ENCODE measurements around the gene RBL2.

RBL2 gene

DNA sequence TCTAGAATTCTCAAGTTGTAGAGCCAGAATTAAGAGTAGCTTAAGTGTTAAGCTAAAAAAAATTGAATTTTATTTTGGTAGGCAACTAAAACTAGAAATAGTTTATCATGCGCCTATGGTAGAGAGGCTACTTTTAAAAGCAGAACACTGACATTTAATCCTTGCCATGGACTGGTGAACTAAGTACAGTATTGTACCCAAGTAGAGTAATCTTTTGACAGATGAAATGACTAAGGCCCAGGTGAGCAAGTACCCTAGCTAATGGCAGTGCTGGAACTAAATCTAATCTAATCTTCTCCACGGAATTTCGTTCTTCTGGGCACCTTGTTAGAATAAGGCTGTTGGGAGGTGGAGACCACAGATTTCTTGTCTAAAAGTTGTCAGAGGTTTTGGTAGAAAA, 11.8 kb downstream of the RBL2 start:
- H3K4me3 ChIP-seq (ENCODE audit: low read length, poor library complexity, severe bottlenecking) = no peak overlapping the region
- no peaks in the 10 kb centered on the region for H3K27me3 ChIP-seq (ENCODE audit: insufficient read depth, low read length, poor library complexity, severe bottlenecking)
- no peaks in the 10 kb centered on the region for H3K9me3 ChIP-seq (ENCODE audit: insufficient read depth, low read depth, low read length)
- H2AFZ ChIP-seq (ENCODE audit: low read length) = no peak overlapping the region
- H3F3A ChIP-seq (ENCODE audit: low read depth) = no peaks in the 10 kb centered on the region
- H3K9ac ChIP-seq (ENCODE audit: low read depth, low read length, poor library complexity, severe bottlenecking) = no peak overlapping the region
- H3K4me1 ChIP-seq (ENCODE audit: insufficient read depth, low read length, poor library complexity, severe bottlenecking) = no peaks in the 10 kb centered on the region
- no peaks in the 10 kb centered on the region for H3K79me2 ChIP-seq (ENCODE audit: insufficient read depth, low read length)
- peaks cover 16% of the 10 kb centered on the region; the same call in 1 of the 2 replicates for H3K36me3 ChIP-seq (ENCODE audit: insufficient read depth, low read length)
- H4K20me1 ChIP-seq (ENCODE audit: insufficient read depth, low read length, poor library complexity, severe bottlenecking) = peaks cover 11% of the 10 kb centered on the region
- no peaks in the 10 kb centered on the region for H3K9me2 ChIP-seq (replicated peaks; ENCODE audit: low read depth, low read length)
- no peak overlapping the region for H3K4me2 ChIP-seq (ENCODE audit: low read depth, low read length, poor library complexity, severe bottlenecking)
- TF ChIP-seq, protein P1, sequence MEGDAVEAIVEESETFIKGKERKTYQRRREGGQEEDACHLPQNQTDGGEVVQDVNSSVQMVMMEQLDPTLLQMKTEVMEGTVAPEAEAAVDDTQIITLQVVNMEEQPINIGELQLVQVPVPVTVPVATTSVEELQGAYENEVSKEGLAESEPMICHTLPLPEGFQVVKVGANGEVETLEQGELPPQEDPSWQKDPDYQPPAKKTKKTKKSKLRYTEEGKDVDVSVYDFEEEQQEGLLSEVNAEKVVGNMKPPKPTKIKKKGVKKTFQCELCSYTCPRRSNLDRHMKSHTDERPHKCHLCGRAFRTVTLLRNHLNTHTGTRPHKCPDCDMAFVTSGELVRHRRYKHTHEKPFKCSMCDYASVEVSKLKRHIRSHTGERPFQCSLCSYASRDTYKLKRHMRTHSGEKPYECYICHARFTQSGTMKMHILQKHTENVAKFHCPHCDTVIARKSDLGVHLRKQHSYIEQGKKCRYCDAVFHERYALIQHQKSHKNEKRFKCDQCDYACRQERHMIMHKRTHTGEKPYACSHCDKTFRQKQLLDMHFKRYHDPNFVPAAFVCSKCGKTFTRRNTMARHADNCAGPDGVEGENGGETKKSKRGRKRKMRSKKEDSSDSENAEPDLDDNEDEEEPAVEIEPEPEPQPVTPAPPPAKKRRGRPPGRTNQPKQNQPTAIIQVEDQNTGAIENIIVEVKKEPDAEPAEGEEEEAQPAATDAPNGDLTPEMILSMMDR (conservative IDR thresholded peaks at IDR 0.05; ENCODE audit: low read length) = no peak
- TF ChIP-seq EZH2phosphoT487 (IDR thresholded peaks at IDR 0.05; ENCODE audit: borderline replicate concordance) = no peak

DNA sequence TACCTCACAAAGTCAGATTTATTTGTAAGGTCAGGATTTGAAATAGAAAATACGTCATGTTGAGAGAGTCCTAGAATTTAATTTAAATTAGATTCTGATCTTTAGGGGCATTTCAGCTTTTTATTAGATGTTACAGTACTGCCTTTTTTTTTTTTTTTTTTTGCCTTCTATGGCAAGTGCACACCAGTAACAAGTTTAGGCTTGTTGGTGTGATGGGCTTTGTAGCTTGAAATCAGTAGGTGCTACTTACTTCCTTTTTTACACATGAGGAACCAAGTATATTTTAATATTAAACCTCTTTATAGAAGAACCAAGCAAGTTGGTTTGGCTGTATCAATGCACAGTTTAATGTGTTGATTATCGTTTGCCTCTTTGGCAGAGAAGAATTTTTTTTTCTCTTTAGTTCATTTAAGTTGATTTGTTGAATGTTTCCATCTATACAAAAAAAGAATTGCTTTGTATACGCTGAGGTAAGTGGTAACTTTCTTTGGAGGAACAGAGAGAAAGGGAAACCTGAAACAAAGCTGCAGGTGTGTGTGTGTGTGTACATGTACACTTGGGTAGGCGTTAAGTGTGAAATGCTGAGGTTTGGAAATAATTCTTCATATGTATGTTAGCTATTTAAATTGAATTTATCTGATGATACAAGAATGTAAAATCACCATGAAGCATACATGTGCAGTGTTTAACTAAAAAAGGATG, 15.7 kb downstream of the RBL2 start:
- no peaks in the 10 kb centered on the region for H3K4me1 ChIP-seq (ENCODE audit: insufficient read depth, low read length, poor library complexity, severe bottlenecking)
- no peak overlapping the region for H3K4me3 ChIP-seq (ENCODE audit: low read length, poor library complexity, severe bottlenecking)
- H4K20me1 ChIP-seq (ENCODE audit: insufficient read depth, low read length, poor library complexity, severe bottlenecking) = peaks cover 38% of the 10 kb centered on the region
- H3K79me2 ChIP-seq (ENCODE audit: insufficient read depth, low read length) = no peaks in the 10 kb centered on the region
- H2AFZ ChIP-seq (ENCODE audit: low read length) = no peak overlapping the region
- H3F3A ChIP-seq (ENCODE audit: low read depth) = no peaks in the 10 kb centered on the region
- H3K36me3 ChIP-seq (ENCODE audit: insufficient read depth, low read length) = peaks cover 11% of the 10 kb centered on the region; the same call in 1 of the 2 replicates
- H3K9me3 ChIP-seq (ENCODE audit: insufficient read depth, low read depth, low read length) = no peaks in the 10 kb centered on the region
- peaks cover 18% of the 10 kb centered on the region for H3K27me3 ChIP-seq (ENCODE audit: insufficient read depth, low read length, poor library complexity, severe bottlenecking)
- TF ChIP-seq EZH2phosphoT487 (IDR thresholded peaks at IDR 0.05; ENCODE audit: borderline replicate concordance) = no peak
- TF ChIP-seq, protein P1 (conservative IDR thresholded peaks at IDR 0.05; ENCODE audit: low read length) = no peak
- no peak overlapping the region for H3K9ac ChIP-seq (ENCODE audit: low read depth, low read length, poor library complexity, severe bottlenecking)
- no peaks in the 10 kb centered on the region for H3K9me2 ChIP-seq (replicated peaks; ENCODE audit: low read depth, low read length)
- no peak overlapping the region for H3K4me2 ChIP-seq (ENCODE audit: low read depth, low read length, poor library complexity, severe bottlenecking)

DNA sequence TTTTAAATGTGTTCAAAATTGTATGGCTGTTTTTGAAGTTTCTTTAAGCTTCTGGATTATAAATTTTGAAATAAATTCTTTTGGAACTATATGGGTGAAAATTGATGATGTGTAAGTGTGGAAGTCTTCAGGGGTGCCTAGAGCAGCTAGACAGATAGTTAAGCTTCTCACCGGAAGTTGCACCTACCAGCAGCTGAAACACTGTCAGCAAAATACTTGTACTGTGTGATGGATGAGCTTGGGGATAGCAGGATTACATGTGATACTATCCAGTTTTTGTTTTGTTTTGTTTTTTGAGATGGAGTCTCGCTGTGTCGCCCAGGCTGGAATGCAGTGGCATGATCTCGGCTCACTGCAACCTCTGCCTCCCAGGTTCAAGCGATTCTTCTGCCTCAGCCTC, 19.7 kb downstream of the RBL2 start:
- Histone ChIP-seq H3K27me3 (ENCODE audit: insufficient read depth, low read length, poor library complexity, severe bottlenecking) (peaks cover 30% of the 10 kb centered on the region), H3K9me2 (replicated peaks; ENCODE audit: low read depth, low read length) (no peaks in the 10 kb centered on the region), H3K9me3 (ENCODE audit: insufficient read depth, low read depth, low read length) (no peaks in the 10 kb centered on the region), H3K4me1 (ENCODE audit: insufficient read depth, low read length, poor library complexity, severe bottlenecking) (peaks cover 28% of the 10 kb centered on the region), H3K9ac (ENCODE audit: low read depth, low read length, poor library complexity, severe bottlenecking) (no peak overlapping the region), H3K79me2 (ENCODE audit: insufficient read depth, low read length) (no peaks in the 10 kb centered on the region), H3K4me2 (ENCODE audit: low read depth, low read length, poor library complexity, severe bottlenecking) (no peak overlapping the region), H3K4me3 (ENCODE audit: low read length, poor library complexity, severe bottlenecking) (no peak overlapping the region), H3K36me3 (ENCODE audit: insufficient read depth, low read length) (peaks cover 12% of the 10 kb centered on the region; the same call in 1 of the 2 replicates), H3F3A (ENCODE audit: low read depth) (0 out of 2 replicates have a peak, but pooled peaks cover 4% of the 10 kb centered on the region), H4K20me1 (ENCODE audit: insufficient read depth, low read length, poor library complexity, severe bottlenecking) (peaks cover 70% of the 10 kb centered on the region), H2AFZ (ENCODE audit: low read length) (no peak overlapping the region)
- TF ChIP-seq, protein P1 (conservative IDR thresholded peaks at IDR 0.05; ENCODE audit: low read length) = no peak

All from Loucy (cell line).